GM18867 (cell line): ENCODE data around the gene TEX26.

ENCODE experiments used
- ATAC-seq: cut with Tn5 transposase; IDR thresholded peaks from one replicate; pipeline ENCODE4 v1.9.1; 2021; ENCODE audit warnings: mild to moderate bottlenecking, moderate library complexity; ENCODE audit not compliant: unreplicated experiment

TEX26 gene

DNA sequence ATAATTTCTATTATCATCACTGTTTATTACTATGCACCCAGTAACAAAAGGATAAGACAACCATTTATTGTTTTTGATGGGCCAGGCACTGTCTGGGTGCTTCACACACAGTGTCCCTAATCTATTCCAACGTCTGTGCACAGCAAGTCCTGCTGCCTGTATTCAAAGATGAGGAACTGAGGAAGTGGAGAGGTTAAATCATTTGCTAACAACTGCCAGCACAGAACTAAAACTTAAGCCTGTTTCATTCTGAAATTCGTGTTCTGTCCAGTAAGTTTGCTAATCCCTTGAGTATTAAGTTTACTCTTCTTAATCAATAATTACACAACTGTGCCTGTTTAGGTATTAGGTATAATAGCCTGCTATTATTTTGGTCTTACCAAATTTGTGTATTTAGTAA lies 41.9 kb downstream of the TEX26 start:
- no peak for ATAC-seq

- no peak for ATAC-seq
Observed at GRCh38 chr13:30976025-30976424, 43.6 kb downstream of the TEX26 start.

DNA sequence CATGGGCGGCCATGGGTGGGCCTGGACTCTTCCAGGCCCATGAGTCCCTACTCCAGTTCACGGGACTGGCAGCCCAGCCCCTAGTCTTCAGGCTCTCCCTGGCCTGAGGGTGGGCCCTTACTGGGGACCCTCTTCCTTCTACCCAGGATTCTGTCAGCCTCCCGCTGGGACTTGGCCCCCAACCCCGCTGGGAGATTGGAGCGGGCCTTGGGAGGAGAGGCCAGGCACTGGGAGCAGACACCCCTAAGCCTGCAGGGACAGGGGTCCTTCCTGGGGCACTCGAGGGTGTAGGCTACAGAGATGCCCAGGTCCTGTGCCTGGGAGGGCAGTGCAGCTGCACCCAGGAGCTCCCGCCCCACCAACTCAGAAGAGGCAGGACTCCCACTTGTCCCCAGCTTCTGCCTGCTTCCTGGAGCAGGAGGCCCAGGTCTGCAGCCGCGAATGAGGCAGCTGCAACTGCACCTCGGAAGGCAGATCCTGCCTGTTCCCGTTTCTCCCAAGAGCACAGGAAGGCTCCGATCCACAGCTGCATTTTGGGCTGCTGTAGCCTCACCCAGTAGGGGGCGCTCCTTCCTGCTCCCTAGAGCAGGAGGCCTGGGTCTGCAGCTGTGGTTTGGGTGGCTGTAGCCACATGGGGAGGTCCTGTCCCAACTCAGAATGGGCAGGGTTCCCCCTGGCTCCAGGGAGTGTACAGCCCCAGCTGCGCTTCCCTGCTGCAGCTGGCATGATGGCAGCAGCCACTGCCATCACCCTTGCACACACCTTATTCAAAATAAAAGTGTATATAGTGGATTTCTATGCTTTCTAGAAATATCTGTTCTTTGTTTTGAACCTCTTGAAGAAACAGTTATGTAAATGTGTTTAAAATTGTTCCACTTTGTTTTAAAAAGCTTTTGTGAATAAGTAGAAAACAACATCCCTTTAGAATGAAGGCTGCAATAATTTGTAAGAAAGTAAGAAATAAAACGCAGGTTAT lies 46.8 kb downstream of the TEX26 start:
- ATAC-seq, result no peak

- ATAC-seq, result no peak
Observed at GRCh38 chr13:30982506-30982905, 50.0 kb downstream of the TEX26 start.

DNA sequence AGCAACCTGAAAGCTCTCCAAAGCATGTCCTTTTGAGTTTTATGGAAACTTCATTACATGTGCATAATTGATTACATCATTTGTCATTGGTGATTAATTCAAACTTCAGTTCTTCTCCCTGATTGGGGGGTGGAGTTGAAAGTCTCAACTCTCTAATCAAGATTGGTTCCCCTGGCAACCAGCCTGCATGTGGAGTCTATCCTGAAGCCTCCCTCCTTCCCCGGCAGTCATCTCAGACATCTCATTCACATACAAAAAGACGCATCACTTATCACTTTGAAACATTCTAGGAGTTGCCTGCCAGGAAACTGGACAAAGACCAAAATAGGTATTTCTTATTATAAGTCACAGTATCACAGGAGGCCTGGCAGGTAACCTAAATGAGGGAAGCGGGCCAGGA lies 50.5 kb downstream of the TEX26 start:
- no peak for ATAC-seq

DNA sequence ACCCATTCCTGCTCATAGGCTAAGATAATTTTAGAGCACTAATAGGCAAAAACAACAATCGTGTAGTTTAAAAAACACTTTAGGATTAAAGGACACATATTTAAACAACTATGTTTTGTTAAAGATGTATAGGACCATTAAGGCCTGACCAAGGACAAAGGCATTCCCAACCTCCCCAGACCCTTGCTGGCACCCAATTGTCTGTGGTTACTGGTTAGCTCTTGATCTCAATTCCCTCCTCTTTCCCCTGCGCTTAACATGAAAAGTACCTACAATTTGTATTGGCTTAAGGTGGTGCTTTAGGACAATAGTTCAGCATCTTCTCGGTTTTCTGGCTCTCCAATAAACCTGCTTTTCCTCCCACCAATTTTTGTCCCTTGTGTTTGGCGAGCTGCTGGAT lies 51.0 kb downstream of the TEX26 start:
- ATAC-seq, result no peak

- ATAC-seq, result no peak
Observed at GRCh38 chr13:30984620-30985019, 52.2 kb downstream of the TEX26 start.

DNA sequence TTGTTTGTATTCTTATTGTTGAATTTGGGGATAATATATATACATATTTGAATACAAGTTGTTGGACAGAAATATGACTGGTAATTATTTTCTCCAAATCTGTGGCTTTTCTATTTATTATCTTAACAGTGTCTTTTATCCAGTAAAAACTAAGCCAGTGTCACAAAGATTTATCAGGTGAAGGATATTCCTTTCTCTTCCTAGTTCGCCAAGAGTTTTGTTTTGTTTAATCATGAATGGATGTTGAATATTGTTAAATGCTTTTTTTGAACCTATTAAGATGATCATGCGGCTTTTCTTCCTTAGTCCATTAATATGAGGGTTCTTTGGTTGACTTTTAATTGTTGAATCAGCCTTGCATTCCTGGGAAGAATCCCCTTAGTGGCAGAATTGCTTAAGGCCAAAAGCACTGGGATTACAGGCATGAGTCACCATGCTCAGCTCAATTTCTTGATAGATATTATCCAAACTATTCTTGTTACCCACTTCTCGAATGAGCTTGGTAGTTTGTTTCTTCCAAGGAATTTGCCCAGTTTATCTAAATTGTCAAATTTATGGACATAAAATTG lies 53.3 kb downstream of the TEX26 start:
- no peak for ATAC-seq

GRCh38 chr13:30991184-30991583 lies 58.7 kb downstream of the TEX26 start:
- no peak for ATAC-seq

DNA sequence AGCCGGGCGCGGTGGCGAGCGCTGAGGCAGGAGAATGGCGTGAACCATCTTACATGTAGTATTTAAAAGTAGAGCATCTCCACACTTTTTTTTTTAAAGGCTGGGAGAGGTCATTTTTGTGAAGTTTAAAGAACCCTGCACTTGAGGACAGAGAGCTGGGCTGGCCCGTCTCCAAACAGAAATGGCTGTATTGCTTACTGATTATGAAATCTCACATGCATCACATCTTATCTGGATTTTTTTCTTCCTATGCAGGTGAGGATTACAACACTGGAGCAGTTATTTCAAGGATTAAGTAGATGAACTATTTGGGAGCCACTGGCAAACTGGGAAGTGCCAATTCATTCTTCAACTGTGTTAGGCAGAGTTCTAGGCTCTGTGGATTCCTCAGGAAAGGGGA lies 59.5 kb downstream of the TEX26 start:
- ATAC-seq, result no peak

DNA sequence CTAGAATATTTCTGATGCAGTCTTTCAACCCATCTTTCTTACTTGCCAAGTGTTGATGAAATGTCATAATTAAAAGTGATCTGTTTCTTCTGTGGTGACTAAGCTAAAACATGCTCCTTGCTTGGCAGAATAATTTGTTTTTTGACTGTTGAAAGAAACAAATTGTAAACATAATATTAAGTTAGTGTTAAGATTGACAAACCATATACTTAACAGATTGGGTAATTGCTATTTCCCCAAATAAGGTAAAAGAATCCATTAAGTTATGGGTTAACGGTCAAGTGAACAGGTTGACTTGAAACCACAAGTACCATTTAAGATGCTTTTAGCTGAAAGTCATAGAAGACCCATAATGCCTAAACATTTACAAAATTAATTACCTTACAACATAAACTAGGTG lies 62.9 kb downstream of the TEX26 start:
- no peak for ATAC-seq

- ATAC-seq, result no peak
Observed at GRCh38 chr13:30997697-30998096, 65.2 kb downstream of the TEX26 start.

- ATAC-seq, result no peak
Observed at GRCh38 chr13:30998136-30999088, 66.0 kb downstream of the TEX26 start.

- no peak for ATAC-seq
Observed at GRCh38 chr13:31000889-31001288, 68.4 kb downstream of the TEX26 start.

- no peak for ATAC-seq
Observed at GRCh38 chr13:31001647-31002046, 69.2 kb downstream of the TEX26 start.

DNA sequence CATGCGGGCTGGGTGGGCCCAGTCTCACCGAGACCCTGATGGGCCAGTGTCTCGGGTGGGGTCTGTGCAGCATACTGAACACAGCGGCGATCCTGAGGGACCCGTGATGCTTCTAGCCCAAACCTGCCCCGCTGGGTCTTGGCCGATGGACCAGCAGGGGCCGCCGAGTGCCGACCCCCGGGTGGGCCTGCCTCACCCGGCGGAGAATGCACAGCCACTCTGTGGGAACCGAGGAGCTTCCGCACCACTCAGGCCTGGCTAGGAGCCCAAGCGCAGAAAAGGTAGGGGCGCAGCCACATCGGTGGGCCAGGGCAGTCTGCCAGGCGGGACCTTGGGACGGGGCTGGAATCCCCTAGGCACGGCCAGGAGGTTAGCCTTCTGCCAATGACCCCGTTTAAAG lies 72.6 kb downstream of the TEX26 start:
- ATAC-seq, result no peak

- no peak for ATAC-seq
Observed at GRCh38 chr13:31007417-31007816, 75.0 kb downstream of the TEX26 start.

- peak; percentile 43 for ATAC-seq
Observed at GRCh38 chr13:31008400-31009115, 76.1 kb downstream of the TEX26 start.

DNA sequence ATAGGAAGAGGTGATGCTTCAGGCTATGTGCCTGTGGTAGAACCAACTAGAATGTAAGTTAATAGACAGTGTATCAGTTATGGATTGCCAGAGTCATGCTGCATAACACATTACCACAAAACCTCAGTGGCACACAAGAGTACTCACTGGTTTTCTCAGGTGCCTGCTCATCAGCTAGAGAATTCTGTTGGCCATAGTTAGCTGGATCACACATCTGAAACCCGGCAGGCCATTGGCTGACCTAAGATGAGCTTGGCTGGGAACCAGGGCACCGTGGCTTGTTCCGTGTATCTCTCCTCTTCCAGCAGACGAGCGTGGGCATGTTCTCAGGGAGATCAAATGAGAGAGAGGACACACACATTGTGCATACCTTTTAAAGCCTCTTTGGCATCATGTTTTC lies 76.7 kb downstream of the TEX26 start:
- peak; percentile 51 for ATAC-seq

- no peak for ATAC-seq
Observed at GRCh38 chr13:31010296-31010695, 77.8 kb downstream of the TEX26 start.
